HepG2 (cell line): Measurements from ENCODE around the gene RAC2. TPM values are rescaled to one million over a fixed set of nuclear protein-coding genes. Genes with fewer than 3 reads are reported as not detected.

Experiments used
- KLF11 ChIP-seq: IDR thresholded peaks from 2 replicates; pipeline ENCODE4 v1.6.1; 2016; ENCODE audit warnings: missing compliant biosample characterization
- MBD4 ChIP-seq: IDR thresholded peaks from 2 replicates; pipeline ENCODE4 v1.6.1; 2012; ENCODE audit warnings: low read length, inconsistent platforms, borderline replicate concordance
- ZBTB40 ChIP-seq, 2 experiments: fragments of 450-650 bp in 1 of 2; sonication (generic) in 1 of 2; formaldehyde crosslinking in 1 of 2; IDR thresholded peaks; 2 replicates each; pipeline versions ENCODE4 v1.6.1 to v1.8.0; 2016 to 2022; ENCODE audit warnings: antibody characterized with exemption in 1 of 2, mild to moderate bottlenecking in 1 of 2, missing genetic modification reagents in 1 of 2
- ZNF513 ChIP-seq: sonication (generic); formaldehyde crosslinking; conservative IDR thresholded peaks from 2 replicates; pipeline ENCODE4 v1.5.0; 2020; ENCODE audit warnings: missing genetic modification reagents
- polyA plus RNA-seq, 8 experiments: library from polyadenylated mRNA; depleted of rRNA in 3 of 8; stranded (reverse) in 7 of 8; unstranded in 1 of 8; fragments of >200 nt; fragmentation: Illumina TruSeq in 4 of 8; extraction: Trizol in 4 of 8; gene quantifications; 2 replicates each; pipeline versions ENCODE4 v1.2.1 to v1.2.3, GENCODE V29; 2011 to 2016; ENCODE audit warnings: low read depth in 4 of 8, missing spikeins in 1 of 8, mixed read lengths in 1 of 8; ENCODE audit not compliant: insufficient read depth in 1 of 8
- total RNA-seq, 5 experiments: library from RNA; depleted of rRNA; stranded (reverse); fragments of >200 nt; fragmentation: Illumina TruSeq; extraction: Trizol; gene quantifications; 2 replicates each; pipeline ENCODE4 v1.2.3, GENCODE V29; 2016; ENCODE audit warnings: low read depth in 1 of 5

The RAC2 gene
- total and polyA plus RNA-seq, 2 of the 13 experiments (the other 11 are each of a cell fraction or from before 2014, with no cell fraction given) = 0.73 TPM; not detected in 1

- no peak for TF ChIP-seq ZBTB40 (IDR thresholded peaks at IDR 0.05)
- no peak for TF ChIP-seq ZBTB40 (CRISPR knock-in tag; IDR thresholded peaks at IDR 0.05)
- no peak for TF ChIP-seq MBD4
- no peak for TF ChIP-seq ZNF513
- TF ChIP-seq KLF11 (CRISPR knock-in tag) = no peak
Measured at GRCh38 chr22:37205046-37205445, 39.0 kb downstream of the RAC2 start (continued).
